HT1080 (cell line): ENCODE results near the gene BEGAIN. TPM values are rescaled to one million over a fixed set of nuclear protein-coding genes. Genes with fewer than 3 reads are reported as not detected.
A peak's percentile ranks its signal among the peaks of the same experiment; 100 is the strongest.

ENCODE experiments used
- DNase-seq: peaks from one replicate; pipeline ENCODE4 v3.0.0-alpha.2; 2015; ENCODE audit warnings: low read depth
- total RNA-seq: library from RNA; depleted of rRNA; stranded (reverse); fragments of >200 nt; shearing (Covaris generic); gene quantifications from 2 replicates; pipeline ENCODE4 v1.2.3, GENCODE V29; 2014

BEGAIN gene
- total RNA-seq, 1 experiment from 2014 or later: 0.35 TPM

DNA sequence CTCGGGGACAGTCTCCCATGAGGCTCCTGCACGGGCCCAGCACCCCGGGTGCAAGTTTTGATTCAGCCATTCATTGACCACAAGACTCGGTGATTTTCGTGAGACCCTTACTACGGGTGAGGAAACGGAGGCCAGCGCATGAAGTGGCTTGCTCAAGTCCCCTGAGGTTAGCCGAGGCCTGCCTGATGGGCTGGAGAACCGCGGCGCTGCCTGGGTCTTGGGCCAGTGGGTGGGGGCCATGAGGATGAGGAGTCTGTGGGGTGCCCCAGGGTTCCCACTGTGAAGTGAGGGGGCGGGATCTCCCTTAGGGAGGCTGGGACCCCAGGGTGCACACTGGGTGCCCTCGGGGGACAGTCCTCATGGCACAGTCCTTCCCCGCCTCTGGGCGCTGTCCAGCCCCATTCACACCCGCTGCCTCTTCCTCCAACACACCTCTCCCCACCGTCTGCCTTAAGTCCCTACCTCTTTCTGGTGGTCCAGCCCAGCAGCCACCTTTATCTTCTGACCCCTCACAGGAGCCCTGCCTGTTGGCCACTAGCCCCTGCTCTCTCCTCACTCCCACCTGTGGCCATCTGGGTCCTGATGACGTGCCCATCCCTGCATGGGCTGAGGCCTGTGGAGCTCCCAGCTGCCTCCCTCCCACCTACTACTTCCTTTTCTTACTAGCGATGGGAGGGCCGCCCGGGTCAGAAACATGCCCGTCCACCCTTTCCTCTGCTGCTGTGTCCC is 16.3 kb downstream of the BEGAIN start:
- no peak for DNase-seq

DNA sequence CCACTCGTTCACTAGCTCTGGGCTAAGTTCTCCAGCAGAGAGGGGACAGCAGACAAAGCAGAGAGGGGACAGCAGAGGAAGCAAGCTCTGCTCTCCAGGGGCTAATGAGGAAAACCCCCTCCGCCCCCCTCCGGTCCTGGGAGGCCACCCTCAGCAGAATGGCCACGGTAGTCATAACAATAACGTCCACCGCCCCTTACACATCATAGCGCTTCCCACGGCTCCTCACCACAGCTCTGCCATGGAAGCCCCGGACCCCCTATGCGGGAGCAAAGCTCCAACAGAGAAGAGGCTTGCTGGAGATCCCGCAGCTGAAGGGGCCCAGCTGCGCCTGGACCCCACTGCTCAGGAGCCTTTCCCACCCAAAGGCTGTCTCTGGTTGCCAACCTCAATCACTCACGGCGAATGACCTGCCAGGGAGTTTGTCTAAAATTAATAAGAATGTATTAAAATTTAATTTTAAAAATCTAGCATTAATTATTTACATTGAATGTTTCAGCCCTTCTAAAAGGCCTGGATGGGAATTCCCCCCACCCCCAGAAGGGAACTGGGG is 17.4 kb downstream of the BEGAIN start:
- DNase-seq: no peak

DNA sequence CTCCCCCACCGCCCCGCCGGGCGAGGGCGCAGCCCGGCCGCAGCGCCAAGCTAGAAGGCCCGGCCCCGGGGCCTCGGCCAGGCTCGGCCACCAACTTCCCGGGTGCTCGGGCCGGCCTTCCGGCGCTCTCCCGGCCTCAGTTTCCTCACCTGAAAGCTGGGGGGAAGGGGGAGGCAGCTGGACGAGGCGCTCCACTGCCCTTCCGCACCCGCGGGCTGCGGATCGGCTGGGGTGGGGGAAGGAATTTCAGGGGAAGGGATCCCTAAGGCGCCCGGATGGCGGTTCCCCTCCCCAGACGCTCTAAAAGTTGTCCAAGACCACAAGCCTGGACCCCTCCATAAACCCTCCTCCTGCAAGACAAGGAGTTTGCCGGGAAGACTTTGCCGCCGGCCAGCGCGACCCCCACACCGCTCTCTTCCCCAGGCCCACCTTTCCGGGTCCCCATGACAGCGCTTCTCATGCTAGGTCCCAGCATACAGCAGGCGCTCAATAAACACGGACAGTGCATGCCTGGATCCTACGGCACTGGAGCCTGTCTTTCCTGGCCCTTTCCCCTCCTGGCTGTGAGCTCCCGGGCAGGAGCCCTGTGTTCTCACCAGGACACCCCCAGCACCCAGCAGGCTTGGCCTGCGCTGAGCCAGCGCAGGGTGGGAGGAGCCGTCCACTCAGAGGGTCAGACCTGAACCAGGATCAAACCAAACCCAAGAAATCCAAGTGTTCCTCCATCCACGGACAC is 18.1 kb downstream of the BEGAIN start:
- no peak for DNase-seq

DNA sequence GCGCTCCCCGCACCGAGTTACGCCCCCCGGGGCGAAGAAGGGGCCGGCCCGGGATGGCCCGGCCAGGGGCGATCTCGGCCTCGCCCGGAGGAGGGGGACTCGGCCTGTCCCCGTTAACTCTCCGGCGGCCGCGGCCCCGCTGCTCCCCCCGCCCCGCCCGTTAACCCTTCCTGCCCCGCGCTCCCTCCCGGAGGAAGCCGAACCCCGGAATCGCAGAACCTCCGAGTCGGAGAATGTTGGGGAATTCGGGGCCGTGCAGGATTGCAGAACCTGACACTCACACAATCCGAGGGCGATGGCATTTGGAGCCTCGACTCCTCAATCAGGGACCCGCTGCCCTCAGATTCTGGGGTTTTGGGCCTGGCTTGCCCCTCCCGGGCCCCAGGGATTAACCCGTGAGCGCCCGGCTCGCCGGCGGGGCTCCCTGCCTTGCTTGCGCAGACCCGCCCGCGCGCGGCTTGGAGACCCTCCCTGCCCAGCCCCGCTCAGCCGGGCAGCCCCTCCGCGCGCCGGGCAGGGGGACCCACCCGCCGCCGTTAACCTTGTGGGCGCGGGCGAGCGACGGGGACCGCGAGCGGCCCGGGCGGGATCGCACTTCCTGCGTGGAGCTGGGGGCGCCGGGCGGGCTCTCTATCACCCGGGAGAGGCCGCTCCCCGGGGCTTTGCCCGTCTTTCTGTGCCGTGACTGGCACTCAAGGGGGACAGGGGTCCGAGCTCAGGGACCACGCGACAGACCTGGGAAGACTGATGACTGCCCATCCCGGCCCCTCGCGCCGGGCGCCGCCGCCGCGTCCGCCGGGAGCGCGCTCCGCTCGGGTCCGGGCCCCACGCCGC is 18.8 kb downstream of the BEGAIN start:
- DNase-seq: no peak

DNA sequence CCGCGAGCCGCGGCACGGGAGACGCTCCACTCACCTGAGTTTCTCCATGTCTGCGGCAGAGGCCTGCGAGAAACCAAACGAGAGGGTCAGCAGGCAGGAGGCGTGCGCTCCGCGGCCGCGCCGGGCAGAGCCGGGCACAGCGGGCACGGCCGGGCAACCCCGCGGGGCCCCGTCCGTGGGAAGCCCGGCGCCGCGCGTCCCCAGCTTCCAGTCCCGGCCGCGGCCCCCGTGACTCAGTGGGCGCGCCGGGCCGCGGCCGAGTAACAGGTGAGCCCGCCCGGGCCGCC is 19.4 kb downstream of the BEGAIN start:
- no peak for DNase-seq

DNA sequence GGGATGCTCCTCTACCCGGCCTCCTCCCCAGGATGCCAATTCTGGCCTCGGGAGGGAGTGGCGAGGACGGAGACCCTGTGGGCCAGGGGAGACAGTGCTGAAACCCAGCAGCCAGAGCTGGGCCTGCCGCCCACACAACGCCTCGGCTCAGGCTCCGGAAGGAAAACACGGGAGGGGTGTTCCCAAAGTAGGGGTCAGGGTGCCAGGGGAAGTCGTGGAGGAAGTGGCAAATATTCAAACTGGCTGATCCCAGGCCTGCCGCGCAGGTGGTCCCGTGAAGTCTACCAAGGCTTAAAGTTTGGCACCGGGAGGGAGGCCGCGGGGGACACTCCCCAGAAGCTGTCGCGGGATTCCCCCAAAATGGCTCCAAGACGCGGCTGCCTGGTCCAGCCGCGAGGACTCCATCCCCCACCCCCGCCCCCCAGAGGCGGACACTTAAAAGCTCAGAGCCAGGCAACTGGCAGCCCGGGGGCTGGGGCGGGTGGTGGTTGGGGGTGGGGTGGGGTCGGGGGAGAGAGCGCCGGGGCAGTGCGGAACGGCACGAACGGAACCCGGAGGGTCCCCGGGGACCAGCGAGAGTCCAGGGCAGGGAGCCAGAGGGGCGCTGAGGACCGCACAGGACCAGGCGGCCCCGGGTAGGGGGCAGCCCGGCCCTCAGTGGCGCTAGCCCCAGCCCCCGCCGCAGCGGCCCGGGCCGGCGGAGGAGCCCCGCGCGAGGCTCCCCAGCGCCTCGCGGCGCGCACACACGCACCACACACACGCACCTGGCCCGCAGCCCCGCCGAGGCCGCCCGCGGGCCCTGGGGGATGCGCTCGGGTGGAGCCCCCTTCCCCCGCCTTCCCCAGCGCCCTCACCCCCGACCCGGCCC is 20.0 kb downstream of the BEGAIN start:
- no peak for DNase-seq

DNA sequence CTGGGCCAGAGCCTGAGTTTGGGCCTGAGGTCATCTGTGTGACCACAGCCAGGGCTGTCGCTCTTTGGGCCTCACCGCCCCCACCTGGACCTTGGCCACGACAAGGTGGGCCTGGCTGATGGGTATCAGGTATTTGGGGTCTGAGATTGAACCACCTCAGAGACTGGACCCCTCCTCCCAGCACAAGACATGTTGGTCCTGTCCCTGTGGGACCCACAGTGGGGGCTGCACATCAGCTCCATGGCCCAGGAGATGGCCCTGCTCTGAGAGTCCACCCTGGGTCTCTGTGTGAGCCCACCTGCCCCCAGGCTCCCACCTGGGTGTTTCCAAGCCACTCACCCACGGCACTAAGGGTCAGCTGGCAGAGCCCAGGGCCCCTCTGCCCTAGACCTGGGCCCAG is 20.6 kb downstream of the BEGAIN start:
- DNase-seq: no peak

DNA sequence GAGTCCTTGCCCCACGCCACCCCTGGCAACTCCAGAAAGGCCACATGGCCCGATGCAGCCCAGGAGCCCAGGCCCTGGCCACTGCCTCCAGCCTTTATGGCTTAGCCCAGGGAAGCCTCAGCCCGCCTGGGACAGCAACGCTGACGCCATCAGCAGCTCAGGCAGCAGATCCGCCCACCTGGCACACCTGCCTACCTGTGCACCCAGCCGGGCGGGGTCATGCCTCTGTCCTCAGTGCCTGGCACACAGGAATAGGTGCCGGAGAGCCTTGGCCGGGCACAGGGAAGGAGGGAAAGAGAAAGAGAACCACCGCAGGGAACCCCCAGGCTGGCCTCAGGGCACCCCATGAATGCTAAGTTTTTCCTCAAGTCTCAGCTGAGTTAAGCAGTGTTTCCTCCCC is 21.1 kb downstream of the BEGAIN start:
- no peak for DNase-seq

DNA sequence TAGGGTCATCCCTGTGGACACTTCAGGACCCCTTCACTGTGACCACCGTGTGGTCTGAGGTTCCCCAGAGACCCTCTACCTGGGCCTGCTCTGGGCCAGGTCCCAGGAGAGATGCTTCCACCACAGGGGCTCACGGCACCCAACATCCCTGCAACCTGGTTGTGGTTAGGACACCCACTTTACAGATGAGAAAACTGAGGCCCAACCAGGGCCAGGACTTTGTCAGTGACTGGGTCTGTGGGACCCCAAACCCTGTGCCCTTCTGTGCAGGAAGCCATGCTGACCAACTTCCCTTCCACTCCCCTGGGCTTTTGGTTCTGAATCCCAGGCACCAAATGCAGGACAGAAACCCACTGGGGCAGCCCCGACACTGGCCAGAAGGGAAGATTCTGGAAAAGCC is 21.6 kb downstream of the BEGAIN start:
- no peak for DNase-seq

DNA sequence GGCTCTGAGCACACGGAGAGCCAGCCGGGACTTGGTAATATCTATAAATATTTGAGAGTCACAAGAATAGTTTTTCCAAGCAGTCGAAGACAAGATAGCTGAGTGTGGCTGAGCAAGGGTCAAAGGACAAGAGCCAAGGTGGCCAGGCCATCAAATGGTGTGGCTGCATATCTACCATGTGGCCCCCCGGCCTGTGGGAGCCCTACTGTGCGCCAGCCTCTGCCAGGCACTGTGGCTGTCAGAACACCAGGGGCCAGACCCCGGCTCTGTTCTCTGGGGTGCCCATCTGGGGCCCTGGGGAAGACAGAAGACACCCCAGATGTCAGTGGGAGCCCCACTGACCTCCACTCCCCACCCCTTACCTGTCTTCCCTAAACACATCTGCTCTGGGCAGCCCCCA is 22.7 kb downstream of the BEGAIN start:
- no peak for DNase-seq

DNA sequence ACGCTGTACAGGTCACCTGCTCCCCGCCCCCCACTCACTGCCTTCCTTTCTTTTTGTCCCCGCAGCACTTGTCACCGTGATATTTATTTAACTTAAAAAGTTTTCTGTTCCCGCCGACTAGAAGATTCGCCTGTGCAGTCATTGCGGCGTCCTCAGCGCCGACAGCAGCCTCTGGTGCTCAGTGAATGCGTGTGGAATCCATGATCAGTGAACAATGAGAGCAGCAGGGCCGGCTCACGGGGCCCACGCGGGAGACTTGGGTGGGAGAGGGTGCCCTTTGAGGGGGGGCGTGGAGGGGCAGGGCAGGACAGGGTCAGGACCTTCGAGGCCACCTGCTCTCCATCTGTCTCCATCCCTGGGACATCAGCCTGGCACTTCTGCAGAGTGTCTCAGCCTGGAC is 24.5 kb downstream of the BEGAIN start:
- no peak for DNase-seq

DNA sequence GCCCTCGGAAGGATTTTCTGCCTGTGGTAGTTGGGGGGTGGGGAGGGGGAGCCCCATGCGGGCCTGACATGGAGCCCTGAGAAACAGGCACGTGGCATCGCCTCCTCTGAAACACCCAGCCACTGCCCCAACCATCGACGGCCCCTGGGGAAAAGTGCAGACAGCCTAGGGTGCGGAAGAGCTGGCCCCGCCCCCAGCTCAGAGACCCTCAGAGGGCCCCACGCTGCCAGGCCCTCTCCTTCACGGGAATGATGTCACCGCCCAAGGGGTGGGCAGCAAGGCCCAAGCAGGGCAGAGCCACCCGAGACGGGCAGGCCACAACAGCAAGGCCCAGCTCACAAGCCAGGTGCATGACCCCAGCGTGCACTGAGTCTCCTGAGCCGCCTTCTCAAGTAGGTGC is 26.2 kb downstream of the BEGAIN start:
- no peak for DNase-seq

DNA sequence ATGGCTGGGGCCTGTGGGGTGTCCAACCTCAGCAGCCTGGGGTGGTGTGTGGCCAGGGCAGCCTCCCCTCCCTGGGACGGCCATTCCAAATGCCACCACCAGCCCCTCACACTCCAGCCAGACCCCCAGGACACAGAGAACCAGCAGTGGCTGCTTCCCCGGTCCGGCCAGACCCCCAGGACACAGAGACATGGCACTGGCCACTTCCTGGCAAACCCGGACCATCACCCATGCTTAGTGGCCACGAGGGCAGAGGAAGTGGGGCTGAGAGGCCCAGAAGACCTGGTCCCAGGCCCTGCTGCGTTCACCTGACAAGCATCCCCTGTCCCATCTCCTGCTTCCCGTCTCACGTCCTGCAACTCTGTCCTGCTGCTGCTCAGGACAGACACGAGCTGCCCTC is 26.7 kb downstream of the BEGAIN start:
- DNase-seq: no peak

DNA sequence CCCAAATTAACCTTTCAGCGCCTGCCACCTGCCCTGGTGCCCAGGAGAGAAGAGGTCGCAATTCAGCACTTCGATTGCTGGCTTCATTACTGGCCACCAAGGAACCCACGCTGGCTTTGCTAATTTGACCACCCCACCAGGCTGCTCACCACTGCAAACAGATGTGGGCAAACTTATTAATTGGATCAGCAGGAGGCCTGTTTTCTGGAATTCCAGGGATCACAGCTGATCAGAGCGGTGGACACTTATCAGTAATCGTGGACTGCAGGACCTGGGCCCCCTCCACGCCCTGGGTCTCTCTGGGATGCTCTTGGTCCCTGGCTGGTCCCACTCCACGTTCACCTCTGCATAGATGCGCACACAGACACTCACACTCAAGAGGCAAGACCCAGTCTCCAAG is 27.8 kb downstream of the BEGAIN start:
- DNase-seq: no peak

DNA sequence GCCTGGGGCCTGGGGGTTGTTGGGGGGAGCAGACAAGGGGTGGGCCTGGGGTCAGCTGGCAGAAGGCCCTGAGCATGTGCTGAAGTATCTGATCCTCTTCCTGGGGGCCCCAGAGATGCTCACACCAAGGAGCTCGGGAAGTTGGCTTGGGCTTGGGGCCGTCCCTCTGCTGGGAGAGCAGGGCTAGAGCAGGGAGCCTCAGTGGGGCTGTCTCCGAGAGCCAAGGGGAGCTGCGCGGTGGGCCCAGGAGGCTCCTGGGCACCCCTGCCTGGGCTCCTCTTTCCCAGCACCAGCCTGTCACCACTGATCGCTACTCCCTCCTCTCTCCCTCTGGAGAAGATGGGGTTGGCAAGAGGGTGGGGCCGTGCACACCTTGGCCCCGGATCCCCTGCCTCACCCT is 28.3 kb downstream of the BEGAIN start:
- DNase-seq: no peak

DNA sequence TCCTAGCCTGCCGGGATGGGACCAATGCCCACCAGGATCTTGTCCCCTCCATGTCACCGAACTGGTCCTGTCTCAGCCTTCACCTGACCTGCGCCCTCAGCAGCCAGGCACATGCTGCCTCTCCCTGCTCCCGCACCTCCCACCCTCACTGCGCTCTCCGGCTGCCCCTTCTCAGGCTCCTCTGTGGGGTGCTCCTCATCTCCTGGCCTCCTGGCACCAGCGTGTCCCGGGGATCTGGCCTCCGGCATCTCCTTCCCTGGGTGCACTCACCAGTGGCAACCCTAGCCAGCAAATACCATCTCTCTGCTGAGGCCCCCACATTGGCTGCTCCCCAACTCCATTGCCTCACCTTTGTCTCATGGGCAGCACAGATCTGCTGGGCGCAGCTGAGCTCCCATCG is 29.0 kb downstream of the BEGAIN start:
- DNase-seq: no peak

DNA sequence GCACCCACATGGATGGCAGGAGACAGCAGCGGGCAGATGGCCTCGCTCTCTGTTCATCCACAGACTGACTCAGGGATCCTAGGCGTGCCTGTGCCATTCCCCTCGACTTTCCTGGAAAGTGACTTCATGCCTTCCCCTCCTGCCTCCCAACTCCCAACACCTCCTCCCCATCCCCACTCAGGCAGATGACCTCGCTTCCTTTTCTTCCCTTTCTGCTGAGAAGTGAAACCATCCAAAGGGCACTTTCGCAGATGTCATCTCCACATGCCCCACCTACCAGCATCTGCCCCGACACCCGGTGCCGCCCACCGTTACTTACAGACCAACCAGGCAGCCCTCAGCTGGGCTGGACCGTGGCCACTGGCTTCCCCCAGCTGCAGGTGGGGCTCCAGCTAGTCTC is 29.6 kb downstream of the BEGAIN start:
- DNase-seq: peak; percentile 10

DNA sequence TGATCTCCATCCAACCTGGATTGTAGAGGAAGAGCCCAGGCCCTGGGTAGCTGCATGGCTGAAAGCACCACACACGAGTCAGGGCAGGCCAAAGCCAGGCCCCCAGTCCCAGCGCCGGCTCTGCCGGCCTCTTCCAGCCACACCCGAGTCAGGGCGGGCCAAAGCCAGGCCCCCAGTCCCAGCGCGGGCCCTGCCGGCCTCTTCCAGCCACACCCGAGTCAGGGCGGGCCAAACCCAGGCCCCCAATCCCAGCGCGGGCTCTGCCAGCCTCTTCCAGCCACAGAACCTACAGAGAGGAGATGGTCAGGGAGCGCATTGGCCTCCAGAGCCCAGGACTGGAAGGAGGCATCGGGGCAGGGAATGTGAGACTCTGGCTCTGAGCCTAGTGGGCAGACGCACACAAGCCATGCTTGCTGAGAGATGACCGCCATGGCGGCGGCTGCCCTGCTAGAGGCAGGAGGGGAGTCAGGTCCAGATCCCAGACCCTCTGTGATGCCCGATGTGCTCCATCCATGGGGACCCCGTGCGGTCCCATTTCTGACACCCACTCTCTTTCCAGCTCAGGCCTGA is 30.2 kb downstream of the BEGAIN start:
- DNase-seq: no peak

DNA sequence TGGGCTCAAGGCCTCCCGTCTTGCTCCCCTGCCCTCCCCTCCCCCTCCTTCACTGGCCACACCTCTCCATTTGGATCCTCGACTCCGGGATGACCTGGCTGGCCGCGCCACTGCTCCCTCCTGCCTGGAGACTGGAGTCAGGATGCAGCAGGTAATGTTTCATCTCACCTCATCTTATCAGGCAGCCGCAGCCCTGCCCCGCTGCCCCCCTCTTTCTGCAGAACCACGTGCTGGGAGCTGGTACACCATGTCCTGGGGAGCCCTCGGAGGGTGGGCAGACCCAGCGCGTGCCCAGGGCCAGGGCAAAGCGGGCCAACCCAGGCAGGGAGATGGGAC is 31.1 kb downstream of the BEGAIN start:
- no peak for DNase-seq

DNA sequence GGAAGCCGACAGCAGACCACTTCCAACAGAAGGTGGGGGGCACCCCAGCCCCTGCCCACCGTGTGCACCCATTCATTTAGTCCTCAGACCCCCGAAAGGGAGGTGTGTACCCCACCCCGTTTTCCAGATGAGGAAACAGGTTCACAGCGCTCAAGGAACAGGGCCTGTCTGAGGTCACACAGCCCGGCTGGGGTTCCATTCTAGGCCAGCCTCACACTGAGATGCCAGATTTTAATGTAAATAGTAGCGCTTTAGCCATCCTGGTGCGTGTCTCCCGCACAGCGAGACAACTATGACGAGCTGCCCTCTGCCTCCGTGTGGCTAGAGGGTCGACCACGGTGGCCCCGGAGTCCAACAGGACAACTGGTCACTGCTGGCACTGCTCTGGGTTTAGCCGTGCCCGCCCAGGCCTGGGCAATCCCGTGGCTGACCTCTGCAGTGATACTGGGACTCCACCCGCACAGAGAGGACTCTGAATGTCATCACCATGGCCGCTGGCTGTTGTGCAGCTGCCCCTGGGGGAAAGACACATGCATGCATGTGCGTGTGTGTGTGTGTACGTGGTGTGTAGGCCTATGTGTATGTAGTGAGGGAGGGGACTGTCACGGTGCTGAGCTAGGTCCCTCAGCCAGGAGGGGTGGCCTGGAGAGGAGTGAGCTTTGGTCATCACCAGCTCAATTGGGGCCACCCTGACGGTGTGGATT is 31.6 kb downstream of the BEGAIN start:
- DNase-seq: no peak
